ENCODE measurements around the gene TBXAS1.

TBXAS1 gene

DNA sequence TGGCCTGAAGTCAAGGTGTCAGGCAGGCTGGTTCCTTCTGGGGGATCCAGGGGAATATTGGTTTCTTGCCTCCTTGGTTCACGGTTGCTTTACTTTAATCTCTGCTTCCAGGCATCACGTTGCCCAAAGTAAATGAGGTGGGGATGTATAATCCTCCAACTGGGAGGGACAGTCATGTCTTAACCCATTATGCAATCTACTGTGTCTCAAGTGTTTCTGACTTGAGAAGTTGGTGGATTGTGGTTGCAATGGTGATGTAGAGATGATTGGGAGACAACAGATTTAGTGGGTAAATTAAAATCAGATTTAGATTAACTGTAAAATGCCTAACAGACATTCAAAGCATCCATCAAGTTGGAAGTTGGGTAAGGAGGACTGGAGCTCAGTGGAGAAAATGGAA, 32.7 kb downstream of the TBXAS1 start:
- CTCF ChIA-PET, result no interaction called here
- no peak for TF ChIP-seq NFRKB (IDR thresholded peaks at IDR 0.05)
- no peak for TF ChIP-seq HDGF (IDR thresholded peaks at IDR 0.05; ENCODE audit: borderline replicate concordance)
- no peak for TF ChIP-seq FOXK2 (IDR thresholded peaks at IDR 0.05)
- TF ChIP-seq ZNF384 (IDR thresholded peaks at IDR 0.05), result no peak
- no peak for TF ChIP-seq L3MBTL2 (conservative IDR thresholded peaks at IDR 0.05)
- no peak for TF ChIP-seq SUZ12 (IDR thresholded peaks at IDR 0.05)
- POLR2A ChIA-PET, result no interaction called here
- no peak for DNase-seq (ENCODE audit: extremely low spot score)

GRCh38 chr7:139866047-139866837, 37.2 kb downstream of the TBXAS1 start:
- DNase-seq (ENCODE audit: extremely low spot score), result no peak
- ChIA-PET CTCF (no interaction called here), POLR2A (no interaction called here)
- TF ChIP-seq LEF1 (IDR thresholded peaks at IDR 0.05; ENCODE audit: borderline replicate concordance) (no peak), BHLHE40 (IDR thresholded peaks at IDR 0.05; ENCODE audit: borderline replicate concordance) (no peak), FOXA1 (IDR thresholded peaks at IDR 0.05) (no peak), SUZ12 (IDR thresholded peaks at IDR 0.05) (no peak), CTBP1 (IDR thresholded peaks at IDR 0.05; ENCODE audit: borderline replicate concordance) (no peak), NFRKB (IDR thresholded peaks at IDR 0.05) (no peak), L3MBTL2 (conservative IDR thresholded peaks at IDR 0.05) (no peak), SP1 (IDR thresholded peaks at IDR 0.05) (no peak), ARNT (IDR thresholded peaks at IDR 0.05) (no peak), ZNF384 (IDR thresholded peaks at IDR 0.05) (no peak), ELF4 (IDR thresholded peaks at IDR 0.05) (no peak), HDGF (IDR thresholded peaks at IDR 0.05; ENCODE audit: borderline replicate concordance) (no peak), FOXK2 (IDR thresholded peaks at IDR 0.05) (no peak), TARDBP (IDR thresholded peaks at IDR 0.05) (no peak)
- TF ChIP-seq, protein P1, sequence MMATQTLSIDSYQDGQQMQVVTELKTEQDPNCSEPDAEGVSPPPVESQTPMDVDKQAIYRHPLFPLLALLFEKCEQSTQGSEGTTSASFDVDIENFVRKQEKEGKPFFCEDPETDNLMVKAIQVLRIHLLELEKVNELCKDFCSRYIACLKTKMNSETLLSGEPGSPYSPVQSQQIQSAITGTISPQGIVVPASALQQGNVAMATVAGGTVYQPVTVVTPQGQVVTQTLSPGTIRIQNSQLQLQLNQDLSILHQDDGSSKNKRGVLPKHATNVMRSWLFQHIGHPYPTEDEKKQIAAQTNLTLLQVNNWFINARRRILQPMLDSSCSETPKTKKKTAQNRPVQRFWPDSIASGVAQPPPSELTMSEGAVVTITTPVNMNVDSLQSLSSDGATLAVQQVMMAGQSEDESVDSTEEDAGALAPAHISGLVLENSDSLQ (IDR thresholded peaks at IDR 0.05), result no peak

DNA sequence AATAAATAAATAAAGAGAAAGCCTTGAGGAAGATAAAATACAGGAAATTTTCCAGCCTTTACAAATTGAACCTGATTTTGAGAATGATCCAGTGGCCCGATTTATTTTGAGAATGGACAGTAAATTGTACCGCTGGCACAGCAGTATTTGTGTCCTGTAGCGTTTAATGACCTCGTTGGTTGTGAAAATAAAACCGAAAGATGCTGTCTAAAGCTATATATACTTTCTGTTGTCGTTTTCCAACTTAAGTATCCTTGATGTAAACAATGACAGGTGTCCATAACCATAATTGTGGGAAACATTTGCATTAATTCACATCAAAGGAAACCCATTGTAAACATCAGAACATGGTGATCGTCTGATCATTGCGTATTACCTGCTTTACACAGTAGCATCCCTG, 38.8 kb downstream of the TBXAS1 start:
- TF ChIP-seq ELF4 (IDR thresholded peaks at IDR 0.05), result no peak
- POLR2A ChIA-PET, result no interaction called here
- CTCF ChIA-PET, result no interaction called here
- no peak for DNase-seq (ENCODE audit: extremely low spot score)

DNA sequence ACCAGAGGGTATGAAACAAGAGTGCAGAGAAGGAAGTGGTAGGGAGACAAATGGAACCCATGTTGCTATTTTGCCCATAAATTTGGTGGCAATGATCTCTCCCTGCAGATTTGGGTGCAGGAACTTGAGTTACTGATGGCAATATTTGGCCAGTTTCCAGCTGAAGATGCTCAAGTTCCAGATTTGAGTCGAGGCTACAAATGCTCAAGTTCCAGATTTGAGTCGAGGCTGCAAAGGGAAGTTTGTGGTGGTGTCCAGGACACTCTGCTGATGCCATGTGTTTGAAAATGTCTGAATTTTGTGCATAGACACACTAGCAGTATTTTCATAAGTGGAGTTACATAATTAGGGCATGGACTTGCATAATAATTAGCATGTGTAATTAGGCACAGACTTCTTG, 40.8 kb downstream of the TBXAS1 start:
- DNase-seq (ENCODE audit: extremely low spot score), result no peak
- ChIA-PET POLR2A (no interaction called here), CTCF (no interaction called here)
- TF ChIP-seq NFRKB (IDR thresholded peaks at IDR 0.05) (no peak), HDGF (IDR thresholded peaks at IDR 0.05; ENCODE audit: borderline replicate concordance) (no peak), FOXK2 (IDR thresholded peaks at IDR 0.05) (no peak), ELF4 (IDR thresholded peaks at IDR 0.05) (no peak), ARNT (IDR thresholded peaks at IDR 0.05) (no peak), SP1 (IDR thresholded peaks at IDR 0.05) (no peak), ZNF384 (IDR thresholded peaks at IDR 0.05) (no peak), L3MBTL2 (conservative IDR thresholded peaks at IDR 0.05) (no peak), LEF1 (IDR thresholded peaks at IDR 0.05; ENCODE audit: borderline replicate concordance) (no peak), CTBP1 (IDR thresholded peaks at IDR 0.05; ENCODE audit: borderline replicate concordance) (no peak), FOXA1 (IDR thresholded peaks at IDR 0.05) (no peak), TARDBP (IDR thresholded peaks at IDR 0.05) (no peak), BHLHE40 (IDR thresholded peaks at IDR 0.05; ENCODE audit: borderline replicate concordance) (no peak), SUZ12 (IDR thresholded peaks at IDR 0.05) (no peak), FOXM1 (IDR thresholded peaks at IDR 0.05; ENCODE audit: borderline replicate concordance) (no peak)
- TF ChIP-seq, protein P1 (IDR thresholded peaks at IDR 0.05), result no peak

DNA sequence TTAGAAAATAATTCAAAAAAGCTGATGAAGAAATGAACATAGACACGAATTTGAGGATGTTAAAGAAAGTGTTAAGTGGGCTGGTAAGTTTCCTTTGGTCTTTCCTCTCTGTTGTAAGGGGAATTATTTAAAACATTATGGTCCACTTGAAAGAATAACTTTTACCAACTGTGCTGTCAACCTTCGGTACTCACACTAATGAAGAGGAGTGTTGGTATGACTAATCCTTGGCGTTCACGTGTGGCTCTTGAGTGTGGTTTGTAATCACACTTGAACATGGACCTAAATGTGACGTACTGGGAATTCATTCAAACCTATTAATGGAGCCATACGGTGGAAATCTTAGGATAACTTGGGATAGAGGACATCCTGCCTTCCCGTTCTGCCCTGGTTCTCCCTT, 41.3 kb downstream of the TBXAS1 start:
- TF ChIP-seq SUZ12 (IDR thresholded peaks at IDR 0.05) (no peak), L3MBTL2 (conservative IDR thresholded peaks at IDR 0.05) (no peak), SP1 (IDR thresholded peaks at IDR 0.05) (no peak), ARNT (IDR thresholded peaks at IDR 0.05) (no peak), NFRKB (IDR thresholded peaks at IDR 0.05) (no peak), FOXM1 (IDR thresholded peaks at IDR 0.05; ENCODE audit: borderline replicate concordance) (no peak), TARDBP (IDR thresholded peaks at IDR 0.05) (no peak), HDGF (IDR thresholded peaks at IDR 0.05; ENCODE audit: borderline replicate concordance) (no peak), FOXA1 (IDR thresholded peaks at IDR 0.05) (no peak), ELF4 (IDR thresholded peaks at IDR 0.05) (no peak), ZNF384 (IDR thresholded peaks at IDR 0.05) (no peak), LEF1 (IDR thresholded peaks at IDR 0.05; ENCODE audit: borderline replicate concordance) (no peak), FOXK2 (IDR thresholded peaks at IDR 0.05) (no peak)
- TF ChIP-seq, protein P1 (IDR thresholded peaks at IDR 0.05), result no peak
- ChIA-PET POLR2A (no interaction called here), CTCF (no interaction called here)
- DNase-seq (ENCODE audit: extremely low spot score), result no peak

DNA sequence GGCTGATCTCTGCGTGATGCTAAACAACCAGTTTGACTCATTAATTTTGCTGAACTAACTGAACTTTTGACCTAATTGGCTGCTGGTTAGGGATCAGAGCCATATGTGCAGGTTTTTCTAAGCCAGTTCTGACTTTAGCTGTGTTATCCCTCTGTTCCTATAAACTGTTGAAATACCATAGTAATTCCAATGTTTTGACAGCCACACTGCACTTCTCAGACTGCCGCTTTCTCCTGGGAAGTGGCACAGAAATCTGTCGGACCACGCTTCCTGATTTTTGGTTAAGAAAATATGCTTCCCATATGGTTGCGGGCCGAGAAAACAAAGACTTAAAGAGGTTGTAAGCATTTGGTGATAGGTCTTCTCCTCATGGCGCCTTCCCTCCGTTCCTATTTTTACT, 42.3 kb downstream of the TBXAS1 start:
- CTCF ChIA-PET, result interaction anchor here (1.2 kb wide), 1 partner anchor 255 kb away, joined by 3 read pairs; no protein-coding TSS in a partner anchor
- no peak for DNase-seq (ENCODE audit: extremely low spot score)
- POLR2A ChIA-PET, result no interaction called here
- TF ChIP-seq BHLHE40 (IDR thresholded peaks at IDR 0.05; ENCODE audit: borderline replicate concordance), result no peak

Measured in HEK293T (cell line).